ENCODE results near the gene TTC28. TPM values are rescaled to one million over a fixed set of nuclear protein-coding genes. Genes with fewer than 3 reads are reported as not detected.

TTC28 gene
- polyA plus RNA-seq, 1 donor from 2014 or later = 14.8 TPM

DNA sequence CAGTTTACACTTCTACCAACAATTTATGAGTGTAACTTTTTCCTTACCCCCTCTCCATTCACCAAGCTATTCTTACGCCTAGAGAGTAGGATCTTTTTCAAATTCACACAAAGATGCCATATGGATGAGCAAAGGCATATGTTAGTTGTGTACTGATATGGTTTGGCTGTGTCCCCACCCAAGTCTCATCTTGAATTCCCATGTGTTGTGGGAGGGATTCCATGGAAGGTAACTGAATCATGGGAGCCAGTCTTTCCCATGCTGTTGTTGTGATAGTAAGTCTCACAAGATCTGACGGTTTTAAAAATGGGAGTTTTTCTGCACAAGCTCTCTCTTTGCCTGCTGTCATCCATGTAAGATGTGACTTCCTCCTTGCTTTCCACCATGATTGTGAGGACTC lies 40.3 kb downstream of the TTC28 start:
- Histone ChIP-seq H3K4me3 (ENCODE audit: low read length) (no peak overlapping the region), H2AFZ (ENCODE audit: low read depth, low read length) (no peak overlapping the region), H4K20me1 (ENCODE audit: insufficient read depth) (no peaks in the 10 kb centered on the region), H3K9me2 (ENCODE audit: insufficient read depth, low read length) (no peaks in the 10 kb centered on the region), H3K27me3 (ENCODE audit: insufficient read depth, low read depth, low read length) (no peaks in the 10 kb centered on the region), H3K36me3 (ENCODE audit: insufficient read depth, low read length) (no peaks in the 10 kb centered on the region), H3K27ac (ENCODE audit: low read length) (no peak overlapping the region), H3K9me3 (ENCODE audit: low read length) (no peaks in the 10 kb centered on the region), H3K9ac (ENCODE audit: low read length) (no peak overlapping the region), H3K4me2 (ENCODE audit: low read length) (no peak overlapping the region), H3K79me2 (replicated peaks; ENCODE audit: insufficient read depth, low read length) (peaks cover 20% of the 10 kb centered on the region), H3F3A (ENCODE audit: insufficient read depth, low read length, poor library complexity, severe bottlenecking) (no peaks in the 10 kb centered on the region)
- TF ChIP-seq TAF1 (IDR thresholded peaks at IDR 0.05; ENCODE audit: low read depth) (no peak), EZH2 (IDR thresholded peaks at IDR 0.05; ENCODE audit: borderline replicate concordance, insufficient read depth, low read length, poor library complexity, severe bottlenecking) (no peak), MXI1 (conservative IDR thresholded peaks at IDR 0.05; ENCODE audit: poor library complexity, severe bottlenecking) (no peak), SMC3 (conservative IDR thresholded peaks at IDR 0.05; ENCODE audit: poor library complexity) (no peak), POLR2AphosphoS5 (IDR thresholded peaks at IDR 0.05) (no peak), RAD21 (conservative IDR thresholded peaks at IDR 0.05) (no peak), EP300 (conservative IDR thresholded peaks at IDR 0.05; ENCODE audit: poor library complexity, severe bottlenecking) (no peak)
- TF ChIP-seq, protein P1, sequence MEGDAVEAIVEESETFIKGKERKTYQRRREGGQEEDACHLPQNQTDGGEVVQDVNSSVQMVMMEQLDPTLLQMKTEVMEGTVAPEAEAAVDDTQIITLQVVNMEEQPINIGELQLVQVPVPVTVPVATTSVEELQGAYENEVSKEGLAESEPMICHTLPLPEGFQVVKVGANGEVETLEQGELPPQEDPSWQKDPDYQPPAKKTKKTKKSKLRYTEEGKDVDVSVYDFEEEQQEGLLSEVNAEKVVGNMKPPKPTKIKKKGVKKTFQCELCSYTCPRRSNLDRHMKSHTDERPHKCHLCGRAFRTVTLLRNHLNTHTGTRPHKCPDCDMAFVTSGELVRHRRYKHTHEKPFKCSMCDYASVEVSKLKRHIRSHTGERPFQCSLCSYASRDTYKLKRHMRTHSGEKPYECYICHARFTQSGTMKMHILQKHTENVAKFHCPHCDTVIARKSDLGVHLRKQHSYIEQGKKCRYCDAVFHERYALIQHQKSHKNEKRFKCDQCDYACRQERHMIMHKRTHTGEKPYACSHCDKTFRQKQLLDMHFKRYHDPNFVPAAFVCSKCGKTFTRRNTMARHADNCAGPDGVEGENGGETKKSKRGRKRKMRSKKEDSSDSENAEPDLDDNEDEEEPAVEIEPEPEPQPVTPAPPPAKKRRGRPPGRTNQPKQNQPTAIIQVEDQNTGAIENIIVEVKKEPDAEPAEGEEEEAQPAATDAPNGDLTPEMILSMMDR (IDR thresholded peaks at IDR 0.05; ENCODE audit: poor library complexity, severe bottlenecking) = no peak
- TF ChIP-seq, protein P2, sequence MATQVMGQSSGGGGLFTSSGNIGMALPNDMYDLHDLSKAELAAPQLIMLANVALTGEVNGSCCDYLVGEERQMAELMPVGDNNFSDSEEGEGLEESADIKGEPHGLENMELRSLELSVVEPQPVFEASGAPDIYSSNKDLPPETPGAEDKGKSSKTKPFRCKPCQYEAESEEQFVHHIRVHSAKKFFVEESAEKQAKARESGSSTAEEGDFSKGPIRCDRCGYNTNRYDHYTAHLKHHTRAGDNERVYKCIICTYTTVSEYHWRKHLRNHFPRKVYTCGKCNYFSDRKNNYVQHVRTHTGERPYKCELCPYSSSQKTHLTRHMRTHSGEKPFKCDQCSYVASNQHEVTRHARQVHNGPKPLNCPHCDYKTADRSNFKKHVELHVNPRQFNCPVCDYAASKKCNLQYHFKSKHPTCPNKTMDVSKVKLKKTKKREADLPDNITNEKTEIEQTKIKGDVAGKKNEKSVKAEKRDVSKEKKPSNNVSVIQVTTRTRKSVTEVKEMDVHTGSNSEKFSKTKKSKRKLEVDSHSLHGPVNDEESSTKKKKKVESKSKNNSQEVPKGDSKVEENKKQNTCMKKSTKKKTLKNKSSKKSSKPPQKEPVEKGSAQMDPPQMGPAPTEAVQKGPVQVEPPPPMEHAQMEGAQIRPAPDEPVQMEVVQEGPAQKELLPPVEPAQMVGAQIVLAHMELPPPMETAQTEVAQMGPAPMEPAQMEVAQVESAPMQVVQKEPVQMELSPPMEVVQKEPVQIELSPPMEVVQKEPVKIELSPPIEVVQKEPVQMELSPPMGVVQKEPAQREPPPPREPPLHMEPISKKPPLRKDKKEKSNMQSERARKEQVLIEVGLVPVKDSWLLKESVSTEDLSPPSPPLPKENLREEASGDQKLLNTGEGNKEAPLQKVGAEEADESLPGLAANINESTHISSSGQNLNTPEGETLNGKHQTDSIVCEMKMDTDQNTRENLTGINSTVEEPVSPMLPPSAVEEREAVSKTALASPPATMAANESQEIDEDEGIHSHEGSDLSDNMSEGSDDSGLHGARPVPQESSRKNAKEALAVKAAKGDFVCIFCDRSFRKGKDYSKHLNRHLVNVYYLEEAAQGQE (IDR thresholded peaks at IDR 0.05; ENCODE audit: borderline replicate concordance) = no peak

DNA sequence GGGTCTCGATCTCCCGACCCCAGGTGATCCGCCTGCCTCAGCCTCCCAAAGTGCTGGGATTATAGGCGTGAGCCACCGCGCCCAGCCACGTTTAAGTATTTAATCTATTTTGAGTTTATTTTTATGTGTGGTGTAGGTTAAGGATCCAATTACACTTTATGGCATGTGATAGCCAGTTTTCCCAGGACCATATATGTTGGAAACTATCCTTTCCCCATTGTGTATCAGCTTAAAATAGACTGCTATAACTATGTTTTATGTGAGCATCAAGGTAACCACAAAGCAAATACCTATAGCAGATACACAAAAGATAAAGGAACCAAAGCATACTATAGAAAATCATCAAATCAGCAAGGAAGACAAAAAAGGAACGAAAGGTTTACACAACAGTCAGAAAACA lies 42.4 kb downstream of the TTC28 start:
- Histone ChIP-seq H3K27ac (ENCODE audit: low read length) (no peak overlapping the region), H3K9me3 (ENCODE audit: low read length) (no peaks in the 10 kb centered on the region), H3F3A (ENCODE audit: insufficient read depth, low read length, poor library complexity, severe bottlenecking) (no peaks in the 10 kb centered on the region), H3K9ac (ENCODE audit: low read length) (no peak overlapping the region), H3K27me3 (ENCODE audit: insufficient read depth, low read depth, low read length) (no peaks in the 10 kb centered on the region), H3K9me2 (ENCODE audit: insufficient read depth, low read length) (no peaks in the 10 kb centered on the region), H3K4me3 (ENCODE audit: low read length) (no peak overlapping the region), H4K20me1 (ENCODE audit: insufficient read depth) (no peaks in the 10 kb centered on the region), H3K36me3 (ENCODE audit: insufficient read depth, low read length) (no peaks in the 10 kb centered on the region), H3K4me2 (ENCODE audit: low read length) (no peak overlapping the region), H2AFZ (ENCODE audit: low read depth, low read length) (no peak overlapping the region), H3K79me2 (replicated peaks; ENCODE audit: insufficient read depth, low read length) (peaks cover 20% of the 10 kb centered on the region)
- TF ChIP-seq, protein P1 (IDR thresholded peaks at IDR 0.05; ENCODE audit: poor library complexity, severe bottlenecking) = no peak
- TF ChIP-seq, protein P2 (IDR thresholded peaks at IDR 0.05; ENCODE audit: borderline replicate concordance) = no peak
- no peak for TF ChIP-seq EZH2 (IDR thresholded peaks at IDR 0.05; ENCODE audit: borderline replicate concordance, insufficient read depth, low read length, poor library complexity, severe bottlenecking)
- no peak for TF ChIP-seq POLR2AphosphoS5 (IDR thresholded peaks at IDR 0.05)
- no peak for TF ChIP-seq RAD21 (conservative IDR thresholded peaks at IDR 0.05)
- TF ChIP-seq EP300 (conservative IDR thresholded peaks at IDR 0.05; ENCODE audit: poor library complexity, severe bottlenecking) = no peak
- no peak for TF ChIP-seq TAF1 (IDR thresholded peaks at IDR 0.05; ENCODE audit: low read depth)
- no peak for TF ChIP-seq MXI1 (conservative IDR thresholded peaks at IDR 0.05; ENCODE audit: poor library complexity, severe bottlenecking)
- TF ChIP-seq SMC3 (conservative IDR thresholded peaks at IDR 0.05; ENCODE audit: poor library complexity) = no peak

Data from neural cell (in vitro differentiated cells).